ENCODE data around the gene PLCD3.

PLCD3 gene

DNA sequence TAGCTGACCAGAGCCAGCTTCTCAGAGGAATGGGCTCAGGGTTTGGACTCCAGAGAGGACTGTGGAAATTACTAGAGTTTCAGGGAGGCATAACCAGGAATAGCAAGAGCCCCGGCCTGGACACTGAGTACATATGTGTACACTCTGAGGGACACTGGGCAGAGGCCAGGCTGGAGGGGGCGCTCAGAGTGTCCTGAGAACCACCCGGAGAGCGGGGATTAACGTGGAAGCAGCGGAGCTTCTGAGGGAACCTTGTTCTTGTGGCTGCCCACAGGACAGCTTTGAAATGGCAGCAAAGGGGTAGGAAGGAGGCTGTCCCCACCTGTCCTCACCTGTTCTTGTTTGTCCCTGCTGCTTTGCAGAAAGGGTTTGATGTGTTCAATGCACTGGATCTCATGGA, 27.8 kb downstream of the PLCD3 start:
- H3K4me3 ChIP-seq (ENCODE audit: low read depth, low read length): no peak overlapping the region

DNA sequence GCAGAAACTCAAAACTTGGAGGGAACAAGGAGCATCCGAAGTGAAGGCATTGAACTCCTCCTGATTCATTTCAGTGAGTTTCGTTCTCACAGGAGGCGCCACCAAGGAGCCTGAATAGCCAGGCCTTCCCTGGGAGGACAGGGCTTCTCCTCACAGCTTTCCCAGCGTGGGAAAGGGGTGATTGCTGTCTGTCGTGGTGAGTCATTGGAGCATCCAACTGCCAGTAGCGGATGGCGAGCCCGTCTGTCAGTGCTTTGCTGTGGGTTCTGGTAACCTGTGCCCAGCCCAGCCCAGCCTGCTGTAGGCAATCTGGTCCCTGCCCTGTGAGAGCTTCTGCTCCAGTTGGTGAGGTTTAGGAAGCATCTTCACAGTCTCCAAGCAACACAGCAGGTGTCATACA, 28.3 kb downstream of the PLCD3 start:
- DNase-seq (ENCODE audit: low read depth): no peak
- TF ChIP-seq, protein P1, sequence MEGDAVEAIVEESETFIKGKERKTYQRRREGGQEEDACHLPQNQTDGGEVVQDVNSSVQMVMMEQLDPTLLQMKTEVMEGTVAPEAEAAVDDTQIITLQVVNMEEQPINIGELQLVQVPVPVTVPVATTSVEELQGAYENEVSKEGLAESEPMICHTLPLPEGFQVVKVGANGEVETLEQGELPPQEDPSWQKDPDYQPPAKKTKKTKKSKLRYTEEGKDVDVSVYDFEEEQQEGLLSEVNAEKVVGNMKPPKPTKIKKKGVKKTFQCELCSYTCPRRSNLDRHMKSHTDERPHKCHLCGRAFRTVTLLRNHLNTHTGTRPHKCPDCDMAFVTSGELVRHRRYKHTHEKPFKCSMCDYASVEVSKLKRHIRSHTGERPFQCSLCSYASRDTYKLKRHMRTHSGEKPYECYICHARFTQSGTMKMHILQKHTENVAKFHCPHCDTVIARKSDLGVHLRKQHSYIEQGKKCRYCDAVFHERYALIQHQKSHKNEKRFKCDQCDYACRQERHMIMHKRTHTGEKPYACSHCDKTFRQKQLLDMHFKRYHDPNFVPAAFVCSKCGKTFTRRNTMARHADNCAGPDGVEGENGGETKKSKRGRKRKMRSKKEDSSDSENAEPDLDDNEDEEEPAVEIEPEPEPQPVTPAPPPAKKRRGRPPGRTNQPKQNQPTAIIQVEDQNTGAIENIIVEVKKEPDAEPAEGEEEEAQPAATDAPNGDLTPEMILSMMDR (conservative IDR thresholded peaks at IDR 0.05; ENCODE audit: low read depth, low read length): no peak
- no peak overlapping the region for H3K4me3 ChIP-seq (ENCODE audit: low read depth, low read length)

More for the DNA sequence above, 27.8 kb downstream of the PLCD3 start:
- no peak for DNase-seq (ENCODE audit: low read depth)
- TF ChIP-seq, protein P1 (conservative IDR thresholded peaks at IDR 0.05; ENCODE audit: low read depth, low read length): no peak

DNA sequence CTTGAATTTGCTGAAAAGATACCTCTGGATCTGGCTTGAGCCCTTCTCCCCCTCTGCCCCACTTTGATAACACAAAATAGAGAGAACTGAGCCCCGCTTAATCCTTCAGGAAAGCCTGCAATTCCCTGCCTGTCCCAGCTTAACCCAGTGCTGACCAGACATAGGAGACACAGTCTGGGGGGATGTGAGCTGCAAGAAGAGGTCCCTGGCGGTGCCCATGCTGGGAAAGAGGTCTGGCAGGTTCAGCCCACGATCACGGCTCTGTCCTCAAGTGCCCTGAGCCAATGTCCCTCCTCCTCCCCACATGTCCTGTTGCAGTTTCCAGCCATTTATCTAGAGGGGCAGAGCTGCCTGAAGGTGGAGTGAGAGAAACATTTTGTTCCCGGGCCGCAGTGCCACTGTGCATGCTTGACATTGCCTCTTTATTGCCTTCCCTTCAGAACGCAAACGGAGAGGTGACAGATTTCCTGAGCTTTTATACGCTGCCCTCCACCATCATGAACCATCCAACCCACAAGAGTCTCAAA, 29.0 kb downstream of the PLCD3 start:
- TF ChIP-seq, protein P1 (conservative IDR thresholded peaks at IDR 0.05; ENCODE audit: low read depth, low read length): no peak
- H3K4me3 ChIP-seq (ENCODE audit: low read depth, low read length): no peak overlapping the region

DNA sequence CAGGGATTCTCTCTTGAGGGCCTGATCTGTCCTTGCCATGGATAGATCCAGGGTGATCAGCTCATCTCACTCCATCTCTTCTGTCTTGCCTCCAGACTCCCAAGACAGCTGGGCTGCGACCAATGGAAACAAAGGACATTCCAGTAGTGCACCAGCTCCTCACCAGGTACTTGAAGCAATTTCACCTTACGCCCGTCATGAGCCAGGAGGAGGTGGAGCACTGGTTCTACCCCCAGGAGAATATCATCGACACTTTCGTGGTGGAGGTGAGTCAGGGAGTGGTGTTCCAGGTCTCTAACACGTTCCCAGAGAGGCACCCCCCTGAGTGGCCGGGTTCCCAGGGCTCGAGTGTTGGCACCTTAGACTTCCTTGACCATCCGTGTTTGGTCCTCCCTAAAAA, 29.5 kb downstream of the PLCD3 start:
- no peak overlapping the region for H3K4me3 ChIP-seq (ENCODE audit: low read depth, low read length)
- TF ChIP-seq, protein P1 (conservative IDR thresholded peaks at IDR 0.05; ENCODE audit: low read depth, low read length): no peak

More for the DNA sequence above, 29.0 kb downstream of the PLCD3 start:
- no peak for DNase-seq (ENCODE audit: low read depth)

DNA sequence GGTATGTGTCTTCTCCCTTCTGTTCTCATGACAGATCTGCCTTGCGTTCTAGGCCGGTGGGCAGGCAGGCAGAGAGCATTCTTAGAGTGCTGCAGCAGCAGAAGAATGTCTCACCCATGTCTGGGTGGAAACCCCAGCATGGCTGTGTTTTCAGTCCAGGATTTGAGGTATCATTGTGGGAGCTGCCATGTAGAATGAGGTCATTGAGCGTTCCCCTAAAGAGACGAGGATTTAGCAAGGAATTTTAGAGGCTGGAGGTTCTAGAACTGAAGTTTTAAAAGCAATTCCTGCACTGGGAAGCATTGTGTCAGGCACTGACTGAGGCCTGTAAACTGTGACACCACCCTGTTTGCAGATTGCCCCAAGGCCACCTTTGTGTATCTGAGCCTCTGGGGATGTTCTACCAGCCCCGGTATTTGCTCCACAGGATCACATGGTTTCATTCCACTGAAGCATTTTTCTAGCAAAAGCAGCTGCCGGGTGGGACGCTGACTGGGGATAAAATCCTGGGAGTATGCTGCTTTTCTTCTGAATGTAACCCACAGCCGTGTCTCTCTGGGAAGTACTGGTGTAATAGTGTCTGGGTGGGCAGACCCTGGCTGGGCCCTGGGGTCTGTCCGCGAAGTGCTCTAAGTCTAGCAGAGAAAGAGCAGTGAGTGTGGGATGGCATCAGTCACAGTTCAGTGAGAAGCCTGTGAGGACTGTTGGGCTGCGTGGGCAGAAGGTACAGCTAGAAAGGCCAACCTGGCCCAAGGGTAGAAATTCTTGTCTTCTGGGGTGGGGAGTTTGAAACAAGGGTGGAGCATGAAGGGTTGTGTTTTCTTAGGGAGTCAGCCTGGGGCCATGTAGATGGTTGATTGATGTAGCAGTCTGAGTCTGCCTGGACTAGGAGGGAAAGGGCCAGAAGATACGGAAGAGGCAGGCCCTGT, 30.2 kb downstream of the PLCD3 start:
- peak; percentile 40 for DNase-seq (ENCODE audit: low read depth)
- no peak overlapping the region for H3K4me3 ChIP-seq (ENCODE audit: low read depth, low read length)
- TF ChIP-seq, protein P1 (conservative IDR thresholded peaks at IDR 0.05; ENCODE audit: low read depth, low read length): no peak

More for the DNA sequence above, 29.5 kb downstream of the PLCD3 start:
- DNase-seq (ENCODE audit: low read depth): no peak

DNA sequence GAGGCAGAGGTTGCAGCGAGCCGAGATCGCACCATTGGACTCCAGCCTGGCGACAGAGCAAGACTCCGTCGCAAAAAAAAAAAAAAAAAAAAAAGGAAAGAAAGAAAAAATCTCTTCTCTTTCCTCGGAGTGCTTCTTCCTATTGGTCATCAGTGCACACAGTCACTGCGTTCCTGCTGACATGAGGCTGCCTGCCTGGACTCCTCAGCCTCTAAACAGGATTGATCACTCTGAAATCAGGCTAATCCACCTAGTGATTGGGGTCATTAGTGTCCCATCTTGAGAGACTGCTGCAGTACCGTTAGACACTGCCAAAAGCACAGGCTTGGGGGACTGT, 30.8 kb downstream of the PLCD3 start:
- DNase-seq (ENCODE audit: low read depth): no peak

More for the DNA sequence above, 30.8 kb downstream of the PLCD3 start:
- H3K4me3 ChIP-seq (ENCODE audit: low read depth, low read length): no peak overlapping the region
- TF ChIP-seq, protein P1 (conservative IDR thresholded peaks at IDR 0.05; ENCODE audit: low read depth, low read length): no peak
